Panc1 (cell line): ENCODE results near the gene GALNTL6. TPM values are rescaled to one million over a fixed set of nuclear protein-coding genes. Genes with fewer than 3 reads are reported as not detected.

Experiments
- ATAC-seq: fragments of 200-7000 bp; cut with Tn5 transposase; 2 replicates; pipeline ENCODE4 v1.9.1; 2020; ENCODE audit warnings: mild to moderate bottlenecking, moderate library complexity
- BruUV-seq: library from RNA; stranded (reverse); fragments of 400-500 nt; replicated peaks from 2 replicates; lab custom pipeline; 2021; lab: Mats Ljungman, UMichigan
- CTCF ChIA-PET: fragments of 300-600 bp; sonication (Branson Sonifier 250); formaldehyde crosslinking; loops from one replicate; lab custom pipeline; 2022; ENCODE audit warnings: antibody characterized with exemption; lab: Charles Lee
- POLR2A ChIA-PET: fragments of 300-600 bp; sonication (Branson Sonifier 250); formaldehyde crosslinking; loops from one replicate; lab custom pipeline; 2022; ENCODE audit warnings: antibody characterized with exemption; lab: Charles Lee
- DNase-seq: peaks from one replicate; pipeline ENCODE4 v3.0.0-alpha.2; 2010; ENCODE audit warnings: low read depth, low spot score
- H3K27ac ChIP-seq: 2 replicates; pipeline ENCODE4 v1.5.1; 2011; ENCODE audit warnings: mild to moderate bottlenecking, low read length, inconsistent platforms
- H3K27me3 ChIP-seq: fragments of 200-500 bp; sonication (Bioruptor generic); 2 replicates; pipeline ENCODE4 v1.6.0; 2014; ENCODE audit warnings: low read length, inconsistent platforms; ENCODE audit not compliant: control insufficient read depth, insufficient read depth
- H3K36me3 ChIP-seq: fragments of 200-500 bp; sonication (Bioruptor generic); 2 replicates; pipeline ENCODE4 v1.5.1; 2014; ENCODE audit warnings: inconsistent platforms, mild to moderate bottlenecking, low read length, moderate library complexity; ENCODE audit not compliant: control insufficient read depth, insufficient read depth
- H3K4me1 ChIP-seq: 2 replicates; pipeline ENCODE4 v1.5.1; 2011; ENCODE audit warnings: inconsistent platforms, mild to moderate bottlenecking, low read length, moderate library complexity; ENCODE audit not compliant: control insufficient read depth, insufficient read depth
- H3K4me3 ChIP-seq, 2 experiments: 2 replicates each; pipeline ENCODE4 v1.5.1; 2011 to 2012; ENCODE audit warnings: low read depth in 2 of 2, low read length in 2 of 2, mild to moderate bottlenecking in 2 of 2, inconsistent platforms in 1 of 2, moderate library complexity in 1 of 2
- H3K9me3 ChIP-seq: fragments of 200-500 bp; sonication (Bioruptor generic); 2 replicates; pipeline ENCODE4 v1.5.1; 2014; ENCODE audit warnings: low read depth, mild to moderate bottlenecking, inconsistent platforms, low read length, moderate library complexity; ENCODE audit not compliant: control insufficient read depth, insufficient read depth
- POLR2AphosphoS5 ChIP-seq: IDR thresholded peaks from 2 replicates; pipeline ENCODE4 v1.6.1; 2012; ENCODE audit warnings: mild to moderate bottlenecking, low read depth, low read length, moderate library complexity
- SIN3A ChIP-seq: IDR thresholded peaks from 2 replicates; pipeline ENCODE4 v1.6.1; 2012; ENCODE audit warnings: low read depth, mild to moderate bottlenecking, low read length, moderate library complexity, borderline replicate concordance; ENCODE audit not compliant: insufficient read depth
- TCF7L2 ChIP-seq: IDR thresholded peaks from 2 replicates; pipeline ENCODE4 v1.6.1; 2011; ENCODE audit warnings: mild to moderate bottlenecking, low read depth, low read length, inconsistent platforms
- in situ Hi-C: cut with HindIII; loops from 2 replicates; pipeline ENCODE4 v1.10.0; 2016; ENCODE audit warnings: low sequenced_read_pairs, low pct_unique_long_range_greater_than_20kb
- intact Hi-C: fragments of 100-400 bp; cut with micrococcal nuclease; formaldehyde crosslinking; loops from one replicate; pipeline ENCODE4 v1.10.0; 2022; ENCODE audit not compliant: unreplicated experiment
- total RNA-seq: library from RNA; stranded (reverse); gene quantifications from one replicate; pipeline ENCODE4 v1.2.1, GENCODE V29; 2021; ENCODE audit not compliant: unreplicated experiment
- TF ChIP-seq, protein P1 (sequence below): fragments of 450-650 bp; IDR thresholded peaks from 2 replicates; pipeline ENCODE4 v1.5.1; 2017; ENCODE audit warnings: mild to moderate bottlenecking
- TF ChIP-seq, protein P2 (sequence below), 2 experiments: IDR thresholded peaks; 2 replicates each; pipeline ENCODE4 v1.6.1; 2011 to 2012; ENCODE audit warnings: low read depth in 2 of 2, control low read depth in 1 of 2, low read length in 1 of 2, mild to moderate bottlenecking in 1 of 2, moderate library complexity in 1 of 2; ENCODE audit not compliant: insufficient read depth in 1 of 2

The GALNTL6 gene
- total RNA-seq, 1 experiment from 2014 or later: not detected

DNA sequence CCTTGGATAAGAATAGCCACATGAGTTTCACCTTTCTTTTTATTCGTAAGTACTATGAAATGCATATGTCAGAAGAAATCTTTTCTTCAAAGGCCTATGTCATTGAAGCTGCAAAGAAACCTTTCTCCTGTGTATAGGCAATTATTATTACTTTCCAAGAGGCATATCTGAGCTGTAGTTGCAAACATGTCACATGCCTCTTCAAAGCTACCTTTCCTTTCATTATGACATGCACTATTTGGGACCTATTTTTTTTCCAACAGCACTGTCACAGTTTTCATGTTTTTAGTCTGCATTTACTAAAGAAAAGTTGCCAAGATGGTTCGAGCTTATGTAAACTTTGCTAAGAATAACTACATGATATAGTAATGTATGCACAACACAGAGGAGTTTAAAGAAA lies 806.6 kb downstream of the GALNTL6 start:
- TF ChIP-seq TCF7L2: no peak
- TF ChIP-seq, protein P1, sequence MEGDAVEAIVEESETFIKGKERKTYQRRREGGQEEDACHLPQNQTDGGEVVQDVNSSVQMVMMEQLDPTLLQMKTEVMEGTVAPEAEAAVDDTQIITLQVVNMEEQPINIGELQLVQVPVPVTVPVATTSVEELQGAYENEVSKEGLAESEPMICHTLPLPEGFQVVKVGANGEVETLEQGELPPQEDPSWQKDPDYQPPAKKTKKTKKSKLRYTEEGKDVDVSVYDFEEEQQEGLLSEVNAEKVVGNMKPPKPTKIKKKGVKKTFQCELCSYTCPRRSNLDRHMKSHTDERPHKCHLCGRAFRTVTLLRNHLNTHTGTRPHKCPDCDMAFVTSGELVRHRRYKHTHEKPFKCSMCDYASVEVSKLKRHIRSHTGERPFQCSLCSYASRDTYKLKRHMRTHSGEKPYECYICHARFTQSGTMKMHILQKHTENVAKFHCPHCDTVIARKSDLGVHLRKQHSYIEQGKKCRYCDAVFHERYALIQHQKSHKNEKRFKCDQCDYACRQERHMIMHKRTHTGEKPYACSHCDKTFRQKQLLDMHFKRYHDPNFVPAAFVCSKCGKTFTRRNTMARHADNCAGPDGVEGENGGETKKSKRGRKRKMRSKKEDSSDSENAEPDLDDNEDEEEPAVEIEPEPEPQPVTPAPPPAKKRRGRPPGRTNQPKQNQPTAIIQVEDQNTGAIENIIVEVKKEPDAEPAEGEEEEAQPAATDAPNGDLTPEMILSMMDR: no peak
- TF ChIP-seq, protein P2, sequence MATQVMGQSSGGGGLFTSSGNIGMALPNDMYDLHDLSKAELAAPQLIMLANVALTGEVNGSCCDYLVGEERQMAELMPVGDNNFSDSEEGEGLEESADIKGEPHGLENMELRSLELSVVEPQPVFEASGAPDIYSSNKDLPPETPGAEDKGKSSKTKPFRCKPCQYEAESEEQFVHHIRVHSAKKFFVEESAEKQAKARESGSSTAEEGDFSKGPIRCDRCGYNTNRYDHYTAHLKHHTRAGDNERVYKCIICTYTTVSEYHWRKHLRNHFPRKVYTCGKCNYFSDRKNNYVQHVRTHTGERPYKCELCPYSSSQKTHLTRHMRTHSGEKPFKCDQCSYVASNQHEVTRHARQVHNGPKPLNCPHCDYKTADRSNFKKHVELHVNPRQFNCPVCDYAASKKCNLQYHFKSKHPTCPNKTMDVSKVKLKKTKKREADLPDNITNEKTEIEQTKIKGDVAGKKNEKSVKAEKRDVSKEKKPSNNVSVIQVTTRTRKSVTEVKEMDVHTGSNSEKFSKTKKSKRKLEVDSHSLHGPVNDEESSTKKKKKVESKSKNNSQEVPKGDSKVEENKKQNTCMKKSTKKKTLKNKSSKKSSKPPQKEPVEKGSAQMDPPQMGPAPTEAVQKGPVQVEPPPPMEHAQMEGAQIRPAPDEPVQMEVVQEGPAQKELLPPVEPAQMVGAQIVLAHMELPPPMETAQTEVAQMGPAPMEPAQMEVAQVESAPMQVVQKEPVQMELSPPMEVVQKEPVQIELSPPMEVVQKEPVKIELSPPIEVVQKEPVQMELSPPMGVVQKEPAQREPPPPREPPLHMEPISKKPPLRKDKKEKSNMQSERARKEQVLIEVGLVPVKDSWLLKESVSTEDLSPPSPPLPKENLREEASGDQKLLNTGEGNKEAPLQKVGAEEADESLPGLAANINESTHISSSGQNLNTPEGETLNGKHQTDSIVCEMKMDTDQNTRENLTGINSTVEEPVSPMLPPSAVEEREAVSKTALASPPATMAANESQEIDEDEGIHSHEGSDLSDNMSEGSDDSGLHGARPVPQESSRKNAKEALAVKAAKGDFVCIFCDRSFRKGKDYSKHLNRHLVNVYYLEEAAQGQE (IDR thresholded peaks at IDR 0.05; ENCODE audit: insufficient read depth in 1 of 2, low read depth in 2 of 2, low read length in 1 of 2): no peak
- TF ChIP-seq POLR2AphosphoS5: no peak
- no peak for TF ChIP-seq SIN3A
- H3K4me3 ChIP-seq: no peak overlapping the region
- no TSS peak for BruUV-seq
- ChIA-PET CTCF (no interaction called here), POLR2A (no interaction called here)
- H3K27me3 ChIP-seq: no peaks in the 10 kb centered on the region
- in situ Hi-C loops (no loop called here), intact Hi-C loops (no loop called here)
- no peak overlapping the region for H3K27ac ChIP-seq
- ATAC-seq (no peak), DNase-seq (no peak)
- no peaks in the 10 kb centered on the region for H3K4me1 ChIP-seq
- H3K36me3 ChIP-seq: no peaks in the 10 kb centered on the region
- no peaks in the 10 kb centered on the region for H3K9me3 ChIP-seq

DNA sequence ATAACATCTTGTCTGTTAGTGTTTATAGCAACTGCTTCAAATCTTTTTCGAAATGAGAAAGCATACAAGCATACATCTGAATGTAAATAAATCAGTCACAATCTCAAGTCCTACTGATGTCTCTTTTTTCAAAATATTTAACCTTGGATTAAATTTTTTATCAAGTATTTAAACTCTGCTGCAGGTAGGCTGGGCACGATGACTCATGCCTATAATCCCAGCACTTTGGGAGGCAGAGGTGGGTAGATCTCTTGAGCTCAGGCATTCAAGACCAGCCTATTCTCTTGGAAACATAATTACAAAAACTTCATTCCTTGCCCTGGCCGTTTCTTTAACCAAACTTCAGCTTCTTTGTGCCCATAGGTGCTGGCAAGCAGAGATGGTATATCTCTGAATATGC lies 815.1 kb downstream of the GALNTL6 start:
- Histone ChIP-seq H3K4me1 (no peaks in the 10 kb centered on the region), H3K36me3 (no peaks in the 10 kb centered on the region), H3K4me3 (no peak overlapping the region), H3K9me3 (no peaks in the 10 kb centered on the region), H3K27me3 (no peaks in the 10 kb centered on the region), H3K27ac (no peak overlapping the region)
- intact Hi-C loops: no loop called here
- DNase-seq (no peak), ATAC-seq (no peak)
- ChIA-PET POLR2A (no interaction called here), CTCF (no interaction called here)
- in situ Hi-C loops: no loop called here
- BruUV-seq: no TSS peak
- no peak for TF ChIP-seq TCF7L2
- TF ChIP-seq SIN3A: no peak
- TF ChIP-seq, protein P2 (IDR thresholded peaks at IDR 0.05; ENCODE audit: insufficient read depth in 1 of 2, low read depth in 2 of 2, low read length in 1 of 2): no peak
- TF ChIP-seq POLR2AphosphoS5: no peak
- TF ChIP-seq, protein P1: no peak
